OCI-LY1 (cell line): ENCODE measurements around the gene PLK4.

Experiments used
- H2AFZ ChIP-seq: fragments of 200-600 bp; sonication (generic), shearing (Covaris generic); 2 replicates; pipeline ENCODE4 v1.6.0; 2014; ENCODE audit warnings: antibody characterized with exemption, mild to moderate bottlenecking, low read length
- H3F3A ChIP-seq: fragments of 200-600 bp; sonication (generic), shearing (Covaris generic); 2 replicates; pipeline ENCODE4 v1.6.0; 2014; ENCODE audit warnings: mild to moderate bottlenecking, antibody characterized with exemption, low read length, moderate library complexity; ENCODE audit not compliant: insufficient read depth
- H3K27ac ChIP-seq: fragments of 200-600 bp; sonication (generic); 2 replicates; pipeline ENCODE4 v1.5.1; 2014; ENCODE audit warnings: low read length, mixed run types, mild to moderate bottlenecking, low read depth; ENCODE audit not compliant: poor library complexity, severe bottlenecking
- H3K27me3 ChIP-seq: fragments of 200-600 bp; sonication (generic); 2 replicates; pipeline ENCODE4 v1.6.0; 2014; ENCODE audit warnings: antibody characterized with exemption, mild to moderate bottlenecking, low read length, moderate library complexity; ENCODE audit not compliant: insufficient read depth
- H3K36me3 ChIP-seq: fragments of 200-600 bp; sonication (generic); 2 replicates; pipeline ENCODE4 v1.6.1; 2014; ENCODE audit warnings: mild to moderate bottlenecking, antibody characterized with exemption, low read length, moderate library complexity, mixed read lengths; ENCODE audit not compliant: insufficient read depth
- H3K4me1 ChIP-seq: fragments of 200-600 bp; sonication (generic); 2 replicates; pipeline ENCODE4 v1.5.1; 2014; ENCODE audit warnings: mild to moderate bottlenecking, low read length, moderate library complexity; ENCODE audit not compliant: insufficient read depth, severe bottlenecking
- H3K4me2 ChIP-seq: fragments of 200-600 bp; sonication (generic), shearing (Covaris generic); 2 replicates; pipeline ENCODE4 v1.6.1; 2014; ENCODE audit warnings: low read length
- H3K4me3 ChIP-seq: fragments of 200-600 bp; sonication (generic); 2 replicates; pipeline ENCODE4 v1.5.1; 2014; ENCODE audit warnings: low read length, low read depth, mild to moderate bottlenecking, mixed read lengths; ENCODE audit not compliant: poor library complexity, severe bottlenecking
- H3K79me2 ChIP-seq: fragments of 200-600 bp; shearing (Covaris generic); 2 replicates; pipeline ENCODE4 v1.6.1; 2016; ENCODE audit warnings: mixed run types, low read length, mixed read lengths; ENCODE audit not compliant: insufficient read depth
- H3K9ac ChIP-seq: fragments of 200-600 bp; sonication (generic), shearing (Covaris generic); 2 replicates; pipeline ENCODE4 v1.6.1; 2014; ENCODE audit warnings: mild to moderate bottlenecking, low read length, mixed read lengths
- H3K9me2 ChIP-seq: fragments of 200-600 bp; sonication (generic), shearing (Covaris generic); 2 replicates; pipeline ENCODE4 v1.6.1; 2014; ENCODE audit warnings: low read depth, mild to moderate bottlenecking, low read length, mixed read lengths
- H3K9me3 ChIP-seq: fragments of 200-600 bp; shearing (Covaris generic); 2 replicates; pipeline ENCODE4 v1.6.1; 2014; ENCODE audit warnings: low read length, mixed read lengths
- H4K20me1 ChIP-seq: fragments of 200-600 bp; sonication (generic), shearing (Covaris generic); 2 replicates; pipeline ENCODE4 v1.6.0; 2016; ENCODE audit warnings: mild to moderate bottlenecking, low read length; ENCODE audit not compliant: insufficient read depth
- CTCF ChIP-seq: fragments of 200-600 bp; sonication (generic), shearing (Covaris generic); IDR thresholded peaks from 2 replicates; pipeline ENCODE4 v1.5.1; 2017; ENCODE audit warnings: mild to moderate bottlenecking, antibody characterized with exemption, low read length, moderate library complexity, mixed read lengths
- EZH2 ChIP-seq: fragments of 200-600 bp; sonication (generic), shearing (Covaris generic); IDR thresholded peaks from 2 replicates; pipeline ENCODE4 v1.8.0; 2017; ENCODE audit warnings: borderline replicate concordance, mixed run types, mild to moderate bottlenecking, antibody characterized with exemption, low read length, moderate library complexity, mixed read lengths

The PLK4 gene

GRCh38 chr4:127849505-127850234 is 31.0 kb upstream of the PLK4 start:
- Histone ChIP-seq H3K27ac (no peak overlapping the region), H2AFZ (no peak overlapping the region), H4K20me1 (no peaks in the 10 kb centered on the region), H3K4me1 (no peaks in the 10 kb centered on the region), H3K79me2 (0 out of 2 replicates have a peak, but pooled peaks cover 5% of the 10 kb centered on the region), H3K4me2 (no peak overlapping the region), H3K4me3 (no peak overlapping the region), H3K27me3 (no peaks in the 10 kb centered on the region), H3K9ac (no peak overlapping the region), H3K36me3 (no peaks in the 10 kb centered on the region), H3K9me3 (peaks cover 11% of the 10 kb centered on the region), H3F3A (no peaks in the 10 kb centered on the region), H3K9me2 (no peaks in the 10 kb centered on the region)
- no peak for TF ChIP-seq EZH2
- TF ChIP-seq CTCF = no peak

- Histone ChIP-seq H3K27ac (no peak overlapping the region), H3K4me3 (no peak overlapping the region), H3K4me2 (no peak overlapping the region), H3K9ac (no peak overlapping the region), H3K27me3 (no peaks in the 10 kb centered on the region), H3K36me3 (no peaks in the 10 kb centered on the region), H3K9me3 (peaks cover 7% of the 10 kb centered on the region), H4K20me1 (no peaks in the 10 kb centered on the region), H3K9me2 (no peaks in the 10 kb centered on the region), H2AFZ (no peak overlapping the region), H3F3A (no peaks in the 10 kb centered on the region), H3K4me1 (peaks cover 11% of the 10 kb centered on the region), H3K79me2 (no peaks in the 10 kb centered on the region)
- TF ChIP-seq EZH2 = no peak
- TF ChIP-seq CTCF = no peak
These were observed 28.0 kb upstream of the PLK4 start for GRCh38 chr4:127852661-127853060.

DNA sequence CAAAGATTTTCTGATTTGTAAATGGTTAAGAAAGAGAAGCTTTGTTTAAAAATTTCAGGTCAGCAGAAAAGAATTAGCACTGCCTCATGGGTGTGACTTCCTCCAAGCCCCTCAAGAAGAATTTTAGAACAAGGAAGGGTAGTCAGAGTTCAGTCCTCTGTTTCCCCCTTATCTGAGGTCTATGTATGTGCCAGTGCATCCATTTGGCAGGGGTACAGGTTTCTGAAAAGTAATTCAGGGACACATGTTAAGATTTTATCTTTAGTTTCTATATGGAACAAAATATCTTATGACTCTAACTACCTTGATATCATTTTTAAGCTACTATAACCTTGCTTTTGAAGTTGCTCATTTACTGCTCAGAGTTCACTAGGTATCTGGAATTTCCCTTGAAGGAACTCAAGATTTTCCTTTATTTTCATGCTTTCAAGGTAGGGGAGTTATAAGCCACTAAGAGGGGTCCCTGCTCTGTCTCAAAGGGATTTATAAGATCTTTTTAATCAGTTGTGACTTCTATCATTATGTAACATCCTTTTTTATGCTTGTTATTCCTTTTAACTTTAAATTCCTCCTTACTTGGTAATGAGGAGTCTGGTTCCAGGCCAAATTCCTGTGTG is 24.4 kb upstream of the PLK4 start:
- no peaks in the 10 kb centered on the region for H3K79me2 ChIP-seq
- H3K4me1 ChIP-seq = peaks cover 11% of the 10 kb centered on the region
- H3K4me2 ChIP-seq = no peak overlapping the region
- H2AFZ ChIP-seq = no peak overlapping the region
- H3K9me3 ChIP-seq = peaks cover 5% of the 10 kb centered on the region; the same call in 1 of the 2 replicates
- TF ChIP-seq EZH2 (no peak), CTCF (no peak)
- no peaks in the 10 kb centered on the region for H3F3A ChIP-seq
- H3K36me3 ChIP-seq = no peaks in the 10 kb centered on the region
- no peaks in the 10 kb centered on the region for H4K20me1 ChIP-seq
- no peaks in the 10 kb centered on the region for H3K9me2 ChIP-seq
- H3K9ac ChIP-seq = no peak overlapping the region
- no peak overlapping the region for H3K4me3 ChIP-seq
- no peaks in the 10 kb centered on the region for H3K27me3 ChIP-seq
- H3K27ac ChIP-seq = no peak overlapping the region
